CD4-positive, alpha-beta T cell (primary cell): ENCODE results near the gene COG8. TPM values are rescaled to one million over a fixed set of nuclear protein-coding genes. Genes with fewer than 3 reads are reported as not detected.
A peak's percentile ranks its signal among the peaks of the same experiment; 100 is the strongest.

ENCODE experiments used
- ATAC-seq: fragments of 200-7000 bp; cut with Tn5 transposase; one replicate; pipeline ENCODE4 v1.10.0; 2022; ENCODE audit warnings: mild to moderate bottlenecking; ENCODE audit not compliant: poor library complexity
- CTCF ChIA-PET: fragments of 350-600 bp; sonication (Branson Sonifier 250); formaldehyde crosslinking; loops from one replicate; lab custom pipeline; 2021; ENCODE audit warnings: antibody characterized with exemption, inconsistent platforms; lab: Charles Lee
- POLR2A ChIA-PET: fragments of 350-600 bp; sonication (Branson Sonifier 250); formaldehyde crosslinking; loops from one replicate; lab custom pipeline; 2021; ENCODE audit warnings: antibody characterized with exemption, inconsistent platforms; lab: Charles Lee
- DNase-seq, 14 experiments: peaks; one replicate each; pipeline ENCODE4 v3.0.0-alpha.2; 2013 to 2020; ENCODE audit warnings: mixed read lengths in 2 of 14
- H3K27ac ChIP-seq, 2 donors: one replicate each; pipeline versions ENCODE4 v1.5.1 to v1.7.0; 2013; ENCODE audit warnings: low read length in 2 of 2, low read depth in 1 of 2, mild to moderate bottlenecking in 1 of 2
- H3K27me3 ChIP-seq, 2 experiments: 1 replicate in 1 of 2; 2 replicates in 1 of 2; pipeline versions ENCODE4 v1.6.1 to v1.7.0; 2013; ENCODE audit warnings: low read length in 2 of 2, control low read depth in 1 of 2, mild to moderate bottlenecking in 1 of 2, moderate library complexity in 1 of 2; ENCODE audit not compliant: insufficient read depth in 2 of 2, control insufficient read depth in 1 of 2
- H3K36me3 ChIP-seq: one replicate; pipeline ENCODE4 v1.6.1; 2013; ENCODE audit warnings: low read length, control low read depth; ENCODE audit not compliant: insufficient read depth
- H3K4me1 ChIP-seq: one replicate; pipeline ENCODE4 v1.6.1; 2013; ENCODE audit warnings: low read length, control low read depth; ENCODE audit not compliant: insufficient read depth
- H3K4me3 ChIP-seq: one replicate; pipeline ENCODE4 v1.5.1; 2013; ENCODE audit warnings: mild to moderate bottlenecking, low read length, moderate library complexity
- H3K9me3 ChIP-seq, 2 experiments: 1 replicate in 1 of 2; 2 replicates in 1 of 2; pipeline versions ENCODE4 v1.6.1 to v1.7.0; 2013; ENCODE audit warnings: low read length in 2 of 2, mild to moderate bottlenecking in 2 of 2, control low read depth in 1 of 2, moderate library complexity in 1 of 2; ENCODE audit not compliant: control insufficient read depth in 1 of 2, insufficient read depth in 1 of 2
- H3K27ac Mint-ChIP-seq: one replicate; pipeline ENCODE4 v1.8.0; 2020; ENCODE audit warnings: mixed read lengths
- H3K27me3 Mint-ChIP-seq: one replicate; pipeline ENCODE4 v1.8.0; 2021; ENCODE audit warnings: mixed read lengths
- H3K36me3 Mint-ChIP-seq: one replicate; pipeline ENCODE4 v1.8.0; 2021; ENCODE audit warnings: low read depth, mixed read lengths
- H3K4me1 Mint-ChIP-seq: one replicate; pipeline ENCODE4 v1.8.0; 2021; ENCODE audit warnings: low read depth, mixed read lengths
- H3K4me3 Mint-ChIP-seq: one replicate; pipeline ENCODE4 v1.8.0; 2020; ENCODE audit warnings: mild to moderate bottlenecking, mixed read lengths
- H3K9me3 Mint-ChIP-seq: one replicate; pipeline ENCODE4 v1.8.0; 2020; ENCODE audit warnings: mixed read lengths
- intact Hi-C, 2 experiments: fragments of 100-400 bp; cut with DNase I in 1 of 2; cut with micrococcal nuclease in 1 of 2; formaldehyde crosslinking; loops; one replicate each; pipeline versions ENCODE4 v1.15.1 to v1.9.0; 2023 to 2025; cut with DNase I, micrococcal nuclease
- total RNA-seq, 174 experiments: library from RNA in 2 of 174; stranded (reverse) in 2 of 174; gene quantifications; one replicate each; pipeline ENCODE4 v1.2.3 and lab custom pipeline; 2021 to 2026
- TF ChIP-seq, protein P1 (sequence below): fragments of 200-600 bp; IDR thresholded peaks from one replicate; pipeline ENCODE4 v1.8.0; 2022; ENCODE audit warnings: antibody characterized with exemption, mild to moderate bottlenecking

COG8 gene
- total RNA-seq, 2 experiments from 2014 or later: 18.4 to 19.3 TPM

DNA sequence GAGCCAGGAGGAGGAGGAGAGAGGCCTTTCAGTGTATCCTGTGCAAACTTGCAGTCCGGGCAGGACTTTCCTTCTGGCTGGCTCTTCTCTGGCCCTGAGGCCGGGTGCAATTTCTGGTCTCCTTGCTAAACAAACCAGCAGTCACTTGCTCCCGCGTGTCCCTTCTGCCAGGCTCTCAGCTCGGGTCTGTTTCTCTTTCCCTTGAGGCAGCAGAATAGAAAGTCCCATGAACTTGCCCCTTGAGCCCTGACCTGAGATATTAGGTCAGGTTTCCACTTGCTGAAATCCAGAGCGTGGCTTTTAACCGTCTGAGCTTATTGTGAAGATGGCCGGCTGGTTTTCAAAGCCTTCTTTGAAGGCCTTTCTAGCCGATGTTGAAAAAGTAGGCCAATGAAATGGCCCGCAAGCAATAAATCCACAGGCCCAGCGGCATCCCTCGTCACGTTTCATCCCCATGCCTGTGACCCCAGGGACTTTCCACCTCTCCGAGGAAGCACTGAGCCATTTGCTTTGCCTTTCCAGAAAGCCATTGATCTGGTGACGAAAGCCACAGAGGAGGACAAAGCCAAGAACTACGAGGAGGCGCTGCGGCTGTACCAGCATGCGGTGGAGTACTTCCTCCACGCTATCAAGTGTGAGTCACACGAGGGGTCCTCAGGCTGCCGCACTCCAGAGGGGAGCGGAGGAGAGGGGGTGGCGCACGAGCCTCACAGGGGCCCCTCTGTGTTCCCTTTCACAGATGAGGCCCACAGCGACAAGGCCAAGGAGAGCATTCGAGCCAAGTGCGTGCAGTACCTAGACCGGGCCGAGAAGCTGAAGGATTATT, 23.7 kb downstream of the COG8 start:
- no peak overlapping the region for H3K4me3 Mint-ChIP-seq
- H3K27ac ChIP-seq: peak overlapping the region in 1 of 2 donors; percentile 13
- H3K36me3 ChIP-seq: peaks cover 69% of the 10 kb centered on the region
- peaks cover 31% of the 10 kb centered on the region for H3K4me1 ChIP-seq
- H3K27me3 ChIP-seq: no peaks in the 10 kb centered on the region
- ChIA-PET CTCF (no interaction called here), POLR2A (interaction anchor here (2.3 kb wide), 1 partner anchor 14 kb away, joined by 8 read pairs; the partner anchor contains the start of gene PDF)
- no peaks in the 10 kb centered on the region for H3K9me3 Mint-ChIP-seq
- TF ChIP-seq, protein P1, sequence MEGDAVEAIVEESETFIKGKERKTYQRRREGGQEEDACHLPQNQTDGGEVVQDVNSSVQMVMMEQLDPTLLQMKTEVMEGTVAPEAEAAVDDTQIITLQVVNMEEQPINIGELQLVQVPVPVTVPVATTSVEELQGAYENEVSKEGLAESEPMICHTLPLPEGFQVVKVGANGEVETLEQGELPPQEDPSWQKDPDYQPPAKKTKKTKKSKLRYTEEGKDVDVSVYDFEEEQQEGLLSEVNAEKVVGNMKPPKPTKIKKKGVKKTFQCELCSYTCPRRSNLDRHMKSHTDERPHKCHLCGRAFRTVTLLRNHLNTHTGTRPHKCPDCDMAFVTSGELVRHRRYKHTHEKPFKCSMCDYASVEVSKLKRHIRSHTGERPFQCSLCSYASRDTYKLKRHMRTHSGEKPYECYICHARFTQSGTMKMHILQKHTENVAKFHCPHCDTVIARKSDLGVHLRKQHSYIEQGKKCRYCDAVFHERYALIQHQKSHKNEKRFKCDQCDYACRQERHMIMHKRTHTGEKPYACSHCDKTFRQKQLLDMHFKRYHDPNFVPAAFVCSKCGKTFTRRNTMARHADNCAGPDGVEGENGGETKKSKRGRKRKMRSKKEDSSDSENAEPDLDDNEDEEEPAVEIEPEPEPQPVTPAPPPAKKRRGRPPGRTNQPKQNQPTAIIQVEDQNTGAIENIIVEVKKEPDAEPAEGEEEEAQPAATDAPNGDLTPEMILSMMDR: no peak
- H3K27me3 Mint-ChIP-seq: no peaks in the 10 kb centered on the region
- peaks cover 29% of the 10 kb centered on the region for H3K4me1 Mint-ChIP-seq
- DNase-seq (no peak), ATAC-seq (no peak)
- peak overlapping the region; percentile 33 for H3K27ac Mint-ChIP-seq
- intact Hi-C loops: no loop called here
- H3K9me3 ChIP-seq: no peaks in the 10 kb centered on the region
- H3K36me3 Mint-ChIP-seq: peaks cover 62% of the 10 kb centered on the region
- no peak overlapping the region for H3K4me3 ChIP-seq

DNA sequence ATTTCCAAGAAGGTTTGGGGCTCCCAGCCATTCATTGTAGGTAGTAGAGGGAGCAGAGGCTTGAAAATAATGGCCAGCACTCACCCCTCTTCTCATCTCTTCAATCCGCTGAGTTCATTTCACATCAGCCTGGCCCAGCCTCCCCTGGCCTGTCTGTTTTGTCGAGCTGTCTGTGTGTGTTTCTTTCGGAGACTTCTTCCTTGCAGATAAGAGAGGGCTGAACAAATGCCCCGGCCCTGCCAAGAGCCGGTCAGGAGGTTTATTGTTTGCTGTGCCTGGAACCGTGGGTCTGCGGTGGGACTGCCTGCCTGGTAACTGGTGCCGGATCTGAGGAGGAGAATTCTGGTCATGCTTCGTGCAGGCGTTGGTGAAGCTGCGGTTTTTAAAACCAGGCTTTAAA, 24.8 kb downstream of the COG8 start:
- intact Hi-C loops: loop anchor here in 1 of 2 experiments (5.0 kb wide), 1 partner anchor 113 kb away; no protein-coding TSS in a partner anchor
- H3K36me3 ChIP-seq: peaks cover 57% of the 10 kb centered on the region
- ATAC-seq: no peak

DNA sequence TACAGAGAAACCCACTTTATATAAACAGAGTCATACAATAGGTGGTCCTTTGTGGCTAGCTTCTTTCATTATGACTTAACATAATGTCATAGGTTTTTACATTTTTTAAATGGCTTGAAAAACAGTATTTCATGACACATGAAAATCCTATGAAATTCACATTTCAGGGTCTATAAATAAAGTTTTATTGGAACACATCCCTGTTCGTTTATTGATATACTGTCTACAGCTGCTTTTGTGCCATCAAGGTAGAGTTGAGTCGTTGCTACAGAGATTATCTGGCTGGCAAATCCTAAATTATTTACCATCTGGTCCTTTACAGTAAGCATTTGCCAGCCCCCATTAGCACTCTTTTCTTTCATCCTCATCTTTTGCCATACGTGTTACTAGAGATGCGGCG, 25.9 kb downstream of the COG8 start:
- Mint-ChIP-seq H3K4me1 (peaks cover 34% of the 10 kb centered on the region), H3K9me3 (no peaks in the 10 kb centered on the region), H3K27ac (peak overlapping the region; percentile 58), H3K36me3 (peaks cover 49% of the 10 kb centered on the region), H3K4me3 (peak overlapping the region; percentile 89), H3K27me3 (no peaks in the 10 kb centered on the region)
- ChIA-PET CTCF (no interaction called here), POLR2A (interaction anchor here (1.4 to 2.0 kb wide), 2 partner anchors 15 to 17 kb away, joined by 4 to 6 read pairs; partner anchors contain the start of gene PDF)
- Histone ChIP-seq H3K27me3 (no peaks in the 10 kb centered on the region), H3K36me3 (peaks cover 46% of the 10 kb centered on the region), H3K4me1 (peaks cover 38% of the 10 kb centered on the region), H3K9me3 (no peaks in the 10 kb centered on the region), H3K27ac (peak overlapping the region in 1 of 2 donors; percentile 7), H3K4me3 (no peak overlapping the region)
- no peak for DNase-seq
- TF ChIP-seq, protein P1: no peak
- intact Hi-C loops: loop anchor here in 1 of 2 experiments (1.0 to 5.0 kb wide), 2 partner anchors 12 to 114 kb away; no protein-coding TSS in a partner anchor
- ATAC-seq: no peak

More for the DNA sequence above, 24.8 kb downstream of the COG8 start:
- TF ChIP-seq, protein P1: no peak
- Mint-ChIP-seq H3K9me3 (no peaks in the 10 kb centered on the region), H3K4me1 (peaks cover 34% of the 10 kb centered on the region), H3K27me3 (no peaks in the 10 kb centered on the region), H3K36me3 (peaks cover 57% of the 10 kb centered on the region), H3K27ac (no peak overlapping the region), H3K4me3 (no peak overlapping the region)
- Histone ChIP-seq H3K27ac (no peak overlapping the region), H3K27me3 (no peaks in the 10 kb centered on the region), H3K4me3 (no peak overlapping the region), H3K4me1 (peaks cover 38% of the 10 kb centered on the region), H3K9me3 (no peaks in the 10 kb centered on the region)
- DNase-seq: no peak
- CTCF ChIA-PET: no interaction called here
- POLR2A ChIA-PET: interaction anchor here (0.6 to 2.3 kb wide), 2 partner anchors 13 to 15 kb away, joined by 3 to 8 read pairs; partner anchors contain the start of gene PDF
